DMS153 treated with DMSO at 0.1 percent for 48 hours (cell line): ENCODE measurements around the gene PIK3CD.
"Not testable (repeated sequence)": the region's sequence is repeated elsewhere in the genome, so short reads cannot be mapped to it uniquely, and the experiment has no call there.

Experiments
- DNase-seq: peaks from one replicate; lab custom pipeline; 2025; ENCODE audit not compliant: unreplicated experiment; lab: John Stamatoyannopoulos, UW

Gene PIK3CD

GRCh38 chr1:9731561-9731960 is 80.0 kb downstream of the PIK3CD start:
- DNase-seq = no peak

DNA sequence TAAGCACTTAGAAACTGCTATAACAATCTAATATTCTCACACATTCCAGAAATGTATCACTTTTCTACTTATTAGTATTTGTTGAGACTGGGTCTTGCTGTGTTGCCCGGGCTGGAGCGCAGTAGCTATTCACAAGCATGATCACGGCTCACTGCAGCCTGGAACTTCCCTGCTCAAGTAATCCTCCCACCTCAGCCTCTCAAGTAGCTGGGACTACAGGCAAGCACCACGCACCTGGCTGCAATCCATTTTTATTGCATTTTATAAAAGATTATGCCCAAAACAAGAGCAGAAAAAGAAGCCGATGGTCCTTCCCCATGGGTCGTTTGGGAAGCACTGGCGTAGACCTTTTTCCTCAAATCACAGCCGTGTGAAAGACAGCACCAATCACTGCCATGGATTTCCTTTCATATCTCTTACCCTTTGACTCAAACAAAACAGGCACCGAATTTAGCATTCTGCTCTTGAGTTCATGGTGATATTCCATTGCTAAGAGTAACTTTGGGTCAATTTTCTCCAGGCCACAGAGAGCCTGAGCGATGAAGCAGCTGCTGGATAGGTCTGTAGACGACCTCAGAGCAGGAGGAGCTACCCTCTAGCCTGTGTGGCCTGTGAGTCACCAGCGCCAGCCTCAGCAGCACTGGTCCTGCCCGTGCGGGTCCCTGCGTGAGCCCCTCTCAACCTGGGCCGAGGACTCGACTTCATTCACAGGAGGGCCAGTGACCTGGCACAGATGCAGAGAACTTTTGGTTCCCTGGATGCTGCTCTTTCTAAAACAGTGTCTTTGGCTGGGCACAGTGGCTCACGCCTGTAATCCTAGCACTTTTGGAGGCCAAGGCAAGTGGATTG is 80.8 kb downstream of the PIK3CD start:
- DNase-seq = no peak

GRCh38 chr1:9733160-9733789 is 81.7 kb downstream of the PIK3CD start:
- DNase-seq = no peak

DNA sequence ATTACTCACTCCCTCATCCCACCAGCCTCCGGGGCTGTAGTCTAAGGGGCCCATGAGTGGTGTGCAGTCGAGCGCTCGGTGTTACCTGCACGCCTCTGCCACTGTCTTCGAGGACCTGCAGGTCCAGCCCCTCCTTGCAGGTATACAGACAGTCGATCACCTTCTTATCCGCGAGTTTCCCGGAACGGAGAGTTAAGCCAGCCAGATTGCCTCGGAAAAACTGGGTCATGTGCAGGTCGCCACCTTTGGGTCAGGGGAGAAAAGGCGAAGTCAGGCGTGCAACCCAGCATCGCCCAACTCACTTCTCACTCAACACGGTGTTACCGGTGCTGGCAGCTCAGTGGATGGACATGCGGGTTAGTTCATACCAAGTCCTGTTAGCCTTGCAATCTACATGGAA is 84.3 kb downstream of the PIK3CD start:
- DNase-seq = no peak

DNA sequence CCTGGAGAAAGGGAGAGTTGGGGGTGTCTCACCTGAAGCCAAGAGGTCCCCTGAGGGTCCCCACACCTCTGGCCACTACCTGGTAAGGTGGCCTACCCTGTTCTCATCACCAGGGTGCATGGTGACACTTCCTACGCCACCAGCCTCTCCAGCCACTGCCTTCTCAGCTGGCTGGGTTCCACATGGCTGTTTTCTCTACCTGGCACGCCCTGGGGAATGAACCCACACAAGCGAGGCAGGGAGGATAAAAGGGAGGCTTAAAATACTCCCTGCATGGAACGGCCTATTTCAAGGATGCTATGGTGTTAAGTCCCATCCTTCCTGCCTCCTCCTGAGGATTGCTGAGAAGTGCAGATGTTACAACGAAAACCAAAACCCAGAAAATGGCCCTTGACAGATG is 84.7 kb downstream of the PIK3CD start:
- no peak for DNase-seq

DNA sequence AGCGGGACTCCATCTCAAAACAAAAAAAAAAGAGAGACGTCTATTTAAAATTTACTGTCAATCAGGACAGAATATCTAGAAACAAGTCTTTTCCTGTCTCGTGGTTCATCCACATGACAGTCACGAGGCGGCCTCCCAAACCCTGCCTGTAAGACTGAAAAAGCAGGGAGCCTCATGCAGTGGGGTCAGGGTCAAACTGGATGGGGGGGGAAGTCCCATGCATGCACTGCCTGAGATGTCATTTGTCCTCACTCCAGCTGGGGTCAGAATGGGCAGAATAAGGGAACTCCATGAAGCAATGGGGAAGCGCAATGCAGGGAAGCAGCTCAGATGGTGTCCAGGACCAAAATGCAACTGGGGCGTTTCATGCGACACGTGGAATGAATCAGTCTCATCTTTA is 85.5 kb downstream of the PIK3CD start:
- no peak for DNase-seq

- no peak for DNase-seq
These were observed 86.1 kb downstream of the PIK3CD start for GRCh38 chr1:9737671-9738070.

GRCh38 chr1:9744106-9744799 is 92.7 kb downstream of the PIK3CD start:
- DNase-seq = no peak

- no peak for DNase-seq
These were observed 94.7 kb downstream of the PIK3CD start for GRCh38 chr1:9746211-9746610.

GRCh38 chr1:9746651-9747050 is 95.1 kb downstream of the PIK3CD start:
- DNase-seq = no peak

DNA sequence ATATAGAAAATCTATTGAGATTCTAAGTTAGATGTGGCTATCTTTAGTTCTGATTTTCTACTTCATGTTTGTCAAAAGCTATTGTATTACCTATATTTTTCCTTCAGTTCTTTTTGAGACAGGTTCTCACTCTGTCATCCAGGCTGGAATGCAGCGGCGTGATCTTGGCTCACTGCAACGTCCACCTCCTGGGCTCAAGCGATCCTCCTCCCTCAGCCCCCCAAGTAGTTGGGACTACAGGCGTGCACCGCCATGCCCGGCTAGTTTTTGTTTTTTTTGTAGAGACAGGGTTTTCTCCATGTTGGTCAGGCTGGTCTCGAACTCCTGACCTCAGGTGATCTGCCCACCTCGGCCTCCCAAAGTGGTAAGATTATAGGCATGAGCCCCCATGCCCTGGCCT is 96.9 kb downstream of the PIK3CD start:
- not testable (repeated sequence) for DNase-seq

GRCh38 chr1:9749361-9749760 is 97.8 kb downstream of the PIK3CD start:
- DNase-seq = no peak

DNA sequence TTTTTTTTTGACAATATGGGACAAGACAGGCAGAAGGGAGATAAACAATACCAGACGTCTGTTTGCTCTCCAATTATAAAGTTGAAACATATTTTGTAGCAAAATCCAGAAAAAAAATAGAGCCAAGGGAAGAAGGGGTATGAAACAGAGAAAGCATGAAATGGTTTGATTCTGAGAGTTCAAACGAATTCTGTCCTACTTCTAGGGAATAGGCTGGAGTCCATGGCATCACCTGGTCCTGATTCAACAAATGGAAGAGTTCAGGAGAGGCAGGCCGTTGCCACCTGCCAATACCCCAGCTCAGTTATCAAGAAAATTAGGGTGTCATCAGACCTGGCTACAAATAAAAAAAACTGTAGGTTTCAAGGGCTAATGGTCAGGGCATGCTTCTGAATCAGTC is 100.4 kb downstream of the PIK3CD start:
- DNase-seq = no peak

DNA sequence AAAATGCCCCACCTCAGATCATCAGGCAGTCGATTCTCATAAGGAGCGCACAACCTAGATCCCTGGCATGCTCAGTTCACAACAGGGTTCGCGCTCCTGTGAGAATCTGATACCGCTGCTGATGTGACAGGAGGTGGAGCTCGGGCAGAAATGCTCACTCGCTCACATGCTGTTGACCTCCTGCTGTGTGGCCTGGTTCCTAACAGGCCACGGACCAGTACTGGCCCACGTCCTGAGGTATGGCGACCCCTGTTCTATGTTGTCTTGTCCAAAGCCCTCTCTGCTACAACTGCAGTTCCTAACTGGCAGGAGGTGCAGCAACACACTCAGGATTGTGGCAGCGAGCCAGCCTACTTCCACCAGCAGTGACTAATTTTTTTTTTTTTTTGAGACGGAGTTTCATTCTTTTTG is 101.6 kb downstream of the PIK3CD start:
- no peak for DNase-seq

DNA sequence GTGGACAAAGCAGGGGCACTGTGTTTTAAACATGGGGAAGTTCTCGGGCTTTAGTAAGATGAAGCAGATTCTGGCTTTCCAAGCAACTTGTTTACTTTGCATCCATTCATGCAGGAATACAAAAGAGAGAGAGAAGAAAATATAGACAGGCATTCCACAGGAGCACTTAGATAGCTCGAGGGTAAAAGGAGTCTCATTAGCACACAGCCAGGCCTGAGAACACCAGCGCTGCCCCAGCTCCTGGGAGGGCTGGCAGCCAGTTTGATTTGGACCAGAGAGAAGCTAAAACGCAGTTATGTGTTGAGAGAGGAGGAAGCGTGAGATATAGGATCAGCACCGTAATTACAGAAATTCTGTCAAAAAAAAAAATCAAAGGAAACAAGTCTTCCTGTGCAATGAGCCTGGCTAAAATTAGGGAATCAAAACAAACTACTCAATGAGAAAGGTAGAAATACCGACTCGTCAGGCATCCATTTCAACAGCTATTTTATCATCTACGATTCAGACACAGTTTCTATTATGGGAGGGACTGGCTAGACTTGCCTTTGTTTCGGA is 104.0 kb downstream of the PIK3CD start:
- no peak for DNase-seq

- no peak for DNase-seq
These were observed 107.1 kb downstream of the PIK3CD start for GRCh38 chr1:9758559-9759121.

- no peak for DNase-seq
These were observed 108.4 kb downstream of the PIK3CD start for GRCh38 chr1:9759939-9760338.

DNA sequence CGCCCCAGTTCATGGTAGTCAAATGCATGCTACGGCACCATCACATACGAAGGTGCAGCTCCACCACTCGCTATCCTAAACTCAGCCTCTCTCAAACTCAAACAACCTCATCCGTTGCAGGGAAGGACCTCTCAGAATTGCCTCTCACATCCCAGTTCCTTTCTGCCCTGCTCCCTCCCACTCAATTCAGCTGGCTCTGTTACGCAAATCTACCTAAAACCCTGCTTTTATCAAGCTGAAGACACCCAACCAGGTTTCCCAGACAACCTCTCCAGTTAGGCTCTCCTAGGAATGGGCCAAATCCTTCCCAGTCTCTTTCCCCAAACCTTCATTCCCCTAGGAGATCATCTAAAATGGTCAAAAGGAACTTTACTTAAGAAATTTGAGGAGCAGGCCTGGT is 109.3 kb downstream of the PIK3CD start:
- no peak for DNase-seq

- DNase-seq = no peak
These were observed 110.3 kb downstream of the PIK3CD start for GRCh38 chr1:9761855-9762254.

- not testable (repeated sequence) for DNase-seq
These were observed 110.9 kb downstream of the PIK3CD start for GRCh38 chr1:9762446-9762845.

- no peak for DNase-seq
These were observed 112.4 kb downstream of the PIK3CD start for GRCh38 chr1:9763914-9764313.
